GM12878 (cell line): Measurements from ENCODE around the gene HNRNPA1. TPM values are rescaled to one million over a fixed set of nuclear protein-coding genes. Genes with fewer than 3 reads are reported as not detected.
A peak's percentile ranks its signal among the peaks of the same experiment; 100 is the strongest.

Experiments used
- CHD4 ChIP-seq: fragments of 200-600 bp; sonication (generic); IDR thresholded peaks from 2 replicates; pipeline ENCODE4 v1.6.1; 2016; ENCODE audit warnings: mild to moderate bottlenecking
- EED ChIP-seq: sonication (generic); IDR thresholded peaks from 2 replicates; pipeline ENCODE4 v1.6.1; 2016; ENCODE audit warnings: antibody characterized with exemption, low read depth
- EP300 ChIP-seq, 2 experiments: fragments of 150-350 bp in 1 of 2; IDR thresholded peaks; 2 replicates each; pipeline ENCODE4 v1.6.1; 2011 to 2012; ENCODE audit warnings: low read depth in 2 of 2, low read length in 2 of 2, borderline replicate concordance in 1 of 2, improper control_type of control experiment in 1 of 2, inconsistent platforms in 1 of 2; ENCODE audit not compliant: control insufficient read depth in 1 of 2
- GABPA ChIP-seq: IDR thresholded peaks from 2 replicates; pipeline ENCODE4 v1.6.1; 2014; ENCODE audit warnings: antibody characterized with exemption, low read depth, mild to moderate bottlenecking, inconsistent platforms
- HCFC1 ChIP-seq: fragments of 150-350 bp; IDR thresholded peaks from 2 replicates; pipeline ENCODE4 v1.6.1; 2014; ENCODE audit warnings: low read length
- HDAC6 ChIP-seq: fragments of 200-600 bp; sonication (generic); IDR thresholded peaks from one replicate; pipeline ENCODE4 v1.8.0; 2017; ENCODE audit warnings: antibody characterized with exemption; ENCODE audit not compliant: unreplicated experiment
- IKZF2 ChIP-seq, 2 experiments: fragments of 450-650 bp; IDR thresholded peaks; 2 replicates each; pipeline ENCODE4 v1.6.1; 2017; ENCODE audit warnings: mild to moderate bottlenecking in 2 of 2, moderate library complexity in 2 of 2
- JUNB ChIP-seq: IDR thresholded peaks from 2 replicates; pipeline ENCODE4 v1.6.1; 2016; ENCODE audit warnings: antibody characterized with exemption, mild to moderate bottlenecking
- LARP7 ChIP-seq: fragments of 450-650 bp; IDR thresholded peaks from 2 replicates; pipeline ENCODE4 v1.6.1; 2017; ENCODE audit warnings: mild to moderate bottlenecking
- NFYA ChIP-seq: IDR thresholded peaks from 2 replicates; pipeline ENCODE4 v1.6.1; 2011; ENCODE audit warnings: low read depth, mild to moderate bottlenecking, low read length, improper control_type of control experiment, borderline replicate concordance
- POLR2AphosphoS2 ChIP-seq: IDR thresholded peaks from 2 replicates; pipeline ENCODE4 v1.6.1; 2011; ENCODE audit warnings: low read depth, mild to moderate bottlenecking, low read length, improper control_type of control experiment, moderate library complexity
- SMARCA5 ChIP-seq: fragments of 450-650 bp; IDR thresholded peaks from 2 replicates; pipeline ENCODE4 v1.6.1; 2017; ENCODE audit warnings: mild to moderate bottlenecking
- SREBF1 ChIP-seq: IDR thresholded peaks from 2 replicates; pipeline ENCODE4 v1.6.1; 2012; ENCODE audit warnings: mild to moderate bottlenecking, low read length
- TAF1 ChIP-seq: IDR thresholded peaks from 2 replicates; pipeline ENCODE4 v1.6.1; 2011; ENCODE audit warnings: mild to moderate bottlenecking, low read depth, low read length, borderline replicate concordance
- polyA plus RNA-seq, 11 experiments: library from polyadenylated mRNA; depleted of rRNA in 4 of 11; unstranded in 6 of 11; stranded (reverse) in 5 of 11; fragments of >200 nt; fragmentation: Nextera tagmentation in 4 of 11; fragmentation: Illumina TruSeq in 1 of 11; extraction: Ambion mirVana in 4 of 11; extraction: Trizol in 1 of 11; gene quantifications; 1 replicate in 1 of 11; 2 replicates in 10 of 11; pipeline versions ENCODE4 v1.2.1 to v1.2.3, GENCODE V29; 2011 to 2016; ENCODE audit warnings: inconsistent platforms in 2 of 11, missing spikeins in 2 of 11, low read depth in 1 of 11
- total RNA-seq, 4 experiments: library from RNA; depleted of rRNA in 3 of 4; stranded (reverse); fragments of >200 nt in 3 of 4; fragmentation: Illumina TruSeq in 1 of 4; extraction: Trizol in 1 of 4; gene quantifications; 2 replicates each; pipeline versions ENCODE4 v1.2.1 to v1.2.3, GENCODE V29; 2013 to 2021
- TF ChIP-seq, protein P1 (sequence below): fragments of 450-650 bp; IDR thresholded peaks from 2 replicates; pipeline ENCODE4 v1.6.1; 2016; ENCODE audit warnings: mild to moderate bottlenecking, moderate library complexity, borderline replicate concordance
- TF ChIP-seq, protein P2 (sequence below): IDR thresholded peaks from 2 replicates; pipeline ENCODE4 v1.6.1; 2011; ENCODE audit warnings: low read depth, mild to moderate bottlenecking, low read length, moderate library complexity, borderline replicate concordance; ENCODE audit errors: extremely low read depth
- TF ChIP-seq, protein P3 (sequence below): IDR thresholded peaks from 2 replicates; pipeline ENCODE4 v1.6.1; 2011; ENCODE audit warnings: borderline replicate concordance, low read depth, mild to moderate bottlenecking, moderate library complexity, mixed read lengths, low read length; ENCODE audit not compliant: insufficient read depth; ENCODE audit errors: extremely low read length
- TF ChIP-seq, protein P4 (sequence below): fragments of 450-650 bp; IDR thresholded peaks from 2 replicates; pipeline ENCODE4 v1.6.1; 2016; ENCODE audit warnings: mild to moderate bottlenecking
- TF ChIP-seq, protein P5 (sequence below): fragments of 450-650 bp; IDR thresholded peaks from 2 replicates; pipeline ENCODE4 v1.6.1; 2017; ENCODE audit warnings: low read depth, mild to moderate bottlenecking, moderate library complexity

The HNRNPA1 gene
- total and polyA plus RNA-seq, 10 of the 15 experiments (the other 5 are each of a cell fraction or from before 2014, with no cell fraction given) = 630 to 2,342 (median 1,407) TPM

DNA sequence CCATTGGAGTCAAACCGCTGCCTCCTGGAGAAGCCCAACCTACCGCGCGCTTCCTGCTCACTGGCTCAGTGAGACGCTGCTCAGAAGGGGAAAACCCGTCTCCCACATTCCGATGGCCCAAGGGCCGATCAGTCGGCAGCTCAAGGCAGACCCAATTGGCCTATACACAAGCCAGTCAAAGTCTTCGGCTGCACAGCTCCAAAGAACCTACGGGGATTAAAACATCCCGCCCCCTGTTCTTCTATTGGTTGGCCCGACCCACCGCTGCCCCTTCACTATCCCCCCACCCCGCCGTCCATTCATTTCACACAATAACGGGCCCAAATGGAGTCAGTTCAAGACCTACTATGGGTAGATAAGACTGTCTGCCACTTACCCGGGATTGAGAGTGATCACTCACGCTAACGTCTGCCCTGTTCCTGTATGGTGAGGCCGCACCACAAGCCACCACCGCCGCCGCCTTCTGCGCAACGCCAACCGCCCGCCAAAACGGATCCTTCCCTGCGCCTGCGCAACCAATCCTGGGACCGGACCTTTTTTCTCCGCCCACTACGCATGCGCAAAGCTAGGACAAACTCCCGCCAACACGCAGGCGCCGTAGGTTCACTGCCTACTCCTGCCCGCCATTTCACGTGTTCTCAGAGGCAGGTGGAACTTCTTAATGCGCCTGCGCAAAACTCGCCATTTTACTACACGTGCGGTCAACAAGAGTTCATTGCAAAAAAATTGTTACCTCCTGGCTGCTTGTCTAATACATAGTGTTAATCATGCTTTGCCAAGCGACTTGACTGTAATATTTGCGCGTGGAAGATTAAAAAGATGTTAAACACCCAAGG, 676 bp upstream of the HNRNPA1 start, which contains the start of gene CBX5 (continued):
- TF ChIP-seq, protein P1, sequence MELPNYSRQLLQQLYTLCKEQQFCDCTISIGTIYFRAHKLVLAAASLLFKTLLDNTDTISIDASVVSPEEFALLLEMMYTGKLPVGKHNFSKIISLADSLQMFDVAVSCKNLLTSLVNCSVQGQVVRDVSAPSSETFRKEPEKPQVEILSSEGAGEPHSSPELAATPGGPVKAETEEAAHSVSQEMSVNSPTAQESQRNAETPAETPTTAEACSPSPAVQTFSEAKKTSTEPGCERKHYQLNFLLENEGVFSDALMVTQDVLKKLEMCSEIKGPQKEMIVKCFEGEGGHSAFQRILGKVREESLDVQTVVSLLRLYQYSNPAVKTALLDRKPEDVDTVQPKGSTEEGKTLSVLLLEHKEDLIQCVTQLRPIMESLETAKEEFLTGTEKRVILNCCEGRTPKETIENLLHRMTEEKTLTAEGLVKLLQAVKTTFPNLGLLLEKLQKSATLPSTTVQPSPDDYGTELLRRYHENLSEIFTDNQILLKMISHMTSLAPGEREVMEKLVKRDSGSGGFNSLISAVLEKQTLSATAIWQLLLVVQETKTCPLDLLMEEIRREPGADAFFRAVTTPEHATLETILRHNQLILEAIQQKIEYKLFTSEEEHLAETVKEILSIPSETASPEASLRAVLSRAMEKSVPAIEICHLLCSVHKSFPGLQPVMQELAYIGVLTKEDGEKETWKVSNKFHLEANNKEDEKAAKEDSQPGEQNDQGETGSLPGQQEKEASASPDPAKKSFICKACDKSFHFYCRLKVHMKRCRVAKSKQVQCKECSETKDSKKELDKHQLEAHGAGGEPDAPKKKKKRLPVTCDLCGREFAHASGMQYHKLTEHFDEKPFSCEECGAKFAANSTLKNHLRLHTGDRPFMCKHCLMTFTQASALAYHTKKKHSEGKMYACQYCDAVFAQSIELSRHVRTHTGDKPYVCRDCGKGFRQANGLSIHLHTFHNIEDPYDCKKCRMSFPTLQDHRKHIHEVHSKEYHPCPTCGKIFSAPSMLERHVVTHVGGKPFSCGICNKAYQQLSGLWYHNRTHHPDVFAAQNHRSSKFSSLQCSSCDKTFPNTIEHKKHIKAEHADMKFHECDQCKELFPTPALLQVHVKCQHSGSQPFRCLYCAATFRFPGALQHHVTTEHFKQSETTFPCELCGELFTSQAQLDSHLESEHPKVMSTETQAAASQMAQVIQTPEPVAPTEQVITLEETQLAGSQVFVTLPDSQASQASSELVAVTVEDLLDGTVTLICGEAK = no peak
- TF ChIP-seq SREBF1 (no peak), CHD4 (no peak), HCFC1 (no peak; the same call in none of the 2 replicates), HDAC6 (no peak), JUNB (0 out of 2 replicates have a peak, but pooled peaks have one; percentile 27), LARP7 (no peak), EED (peak; percentile 98), IKZF2 (IDR thresholded peaks at IDR 0.05) (peak; percentile 3 to 99; a peak in 3 of 4 replicates), POLR2AphosphoS2 (peak; percentile 48), GABPA (no peak), EP300 (IDR thresholded peaks at IDR 0.05; ENCODE audit: borderline replicate concordance in 1 of 2, control insufficient read depth in 1 of 2, low read depth in 2 of 2, low read length in 2 of 2) (no peak), TAF1 (peak; percentile 62; the same call in 1 of the 2 replicates), SMARCA5 (no peak; the same call in 1 of the 2 replicates), NFYA (peak; percentile 58; the same call in 1 of the 2 replicates)
- TF ChIP-seq, protein P2, sequence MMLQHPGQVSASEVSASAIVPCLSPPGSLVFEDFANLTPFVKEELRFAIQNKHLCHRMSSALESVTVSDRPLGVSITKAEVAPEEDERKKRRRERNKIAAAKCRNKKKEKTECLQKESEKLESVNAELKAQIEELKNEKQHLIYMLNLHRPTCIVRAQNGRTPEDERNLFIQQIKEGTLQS = 0 out of 2 replicates have a peak, but pooled peaks have one; percentile 18
- TF ChIP-seq, protein P3, sequence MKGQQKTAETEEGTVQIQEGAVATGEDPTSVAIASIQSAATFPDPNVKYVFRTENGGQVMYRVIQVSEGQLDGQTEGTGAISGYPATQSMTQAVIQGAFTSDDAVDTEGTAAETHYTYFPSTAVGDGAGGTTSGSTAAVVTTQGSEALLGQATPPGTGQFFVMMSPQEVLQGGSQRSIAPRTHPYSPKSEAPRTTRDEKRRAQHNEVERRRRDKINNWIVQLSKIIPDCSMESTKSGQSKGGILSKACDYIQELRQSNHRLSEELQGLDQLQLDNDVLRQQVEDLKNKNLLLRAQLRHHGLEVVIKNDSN = no peak
- TF ChIP-seq, protein P4, sequence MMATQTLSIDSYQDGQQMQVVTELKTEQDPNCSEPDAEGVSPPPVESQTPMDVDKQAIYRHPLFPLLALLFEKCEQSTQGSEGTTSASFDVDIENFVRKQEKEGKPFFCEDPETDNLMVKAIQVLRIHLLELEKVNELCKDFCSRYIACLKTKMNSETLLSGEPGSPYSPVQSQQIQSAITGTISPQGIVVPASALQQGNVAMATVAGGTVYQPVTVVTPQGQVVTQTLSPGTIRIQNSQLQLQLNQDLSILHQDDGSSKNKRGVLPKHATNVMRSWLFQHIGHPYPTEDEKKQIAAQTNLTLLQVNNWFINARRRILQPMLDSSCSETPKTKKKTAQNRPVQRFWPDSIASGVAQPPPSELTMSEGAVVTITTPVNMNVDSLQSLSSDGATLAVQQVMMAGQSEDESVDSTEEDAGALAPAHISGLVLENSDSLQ = peak; percentile 99
- TF ChIP-seq, protein P5, sequence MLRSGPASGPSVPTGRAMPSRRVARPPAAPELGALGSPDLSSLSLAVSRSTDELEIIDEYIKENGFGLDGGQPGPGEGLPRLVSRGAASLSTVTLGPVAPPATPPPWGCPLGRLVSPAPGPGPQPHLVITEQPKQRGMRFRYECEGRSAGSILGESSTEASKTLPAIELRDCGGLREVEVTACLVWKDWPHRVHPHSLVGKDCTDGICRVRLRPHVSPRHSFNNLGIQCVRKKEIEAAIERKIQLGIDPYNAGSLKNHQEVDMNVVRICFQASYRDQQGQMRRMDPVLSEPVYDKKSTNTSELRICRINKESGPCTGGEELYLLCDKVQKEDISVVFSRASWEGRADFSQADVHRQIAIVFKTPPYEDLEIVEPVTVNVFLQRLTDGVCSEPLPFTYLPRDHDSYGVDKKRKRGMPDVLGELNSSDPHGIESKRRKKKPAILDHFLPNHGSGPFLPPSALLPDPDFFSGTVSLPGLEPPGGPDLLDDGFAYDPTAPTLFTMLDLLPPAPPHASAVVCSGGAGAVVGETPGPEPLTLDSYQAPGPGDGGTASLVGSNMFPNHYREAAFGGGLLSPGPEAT = peak; percentile 60; the same call in 1 of the 2 replicates
